GM19328 (cell line): ENCODE results near the gene ATP2A3.

Source experiments
- ATAC-seq: cut with Tn5 transposase; IDR thresholded peaks from one replicate; pipeline ENCODE4 v1.9.1; 2021; ENCODE audit warnings: mild to moderate bottlenecking, moderate library complexity; ENCODE audit not compliant: unreplicated experiment

The ATP2A3 gene

GRCh38 chr17:3964203-3965117, at the start of gene ATP2A3:
TSS of gene ATP2A3 (minus strand) at chr17:3964437. CDS start at chr17:3964291, 146 bp downstream.
- ATAC-seq = peak; percentile 53

DNA sequence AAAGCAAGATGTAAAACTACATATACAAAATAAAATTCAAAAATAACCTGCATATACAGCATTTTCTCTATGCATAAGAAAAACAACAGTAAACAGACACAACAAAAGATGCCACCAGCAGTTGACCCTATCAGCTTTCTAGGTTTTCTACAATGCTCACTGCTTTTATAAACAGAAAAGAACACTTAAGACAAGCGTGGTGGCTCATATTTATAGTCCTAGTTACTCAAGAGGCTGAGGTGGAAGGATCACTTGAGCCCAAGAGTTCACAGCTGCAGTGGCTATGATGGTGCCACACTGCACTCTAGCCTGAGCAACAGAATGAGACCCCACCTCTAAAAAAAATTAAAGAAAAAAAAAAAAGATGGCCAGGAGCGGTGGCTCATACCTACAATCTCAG, 46.5 kb upstream of the ATP2A3 start:
- no peak for ATAC-seq

DNA sequence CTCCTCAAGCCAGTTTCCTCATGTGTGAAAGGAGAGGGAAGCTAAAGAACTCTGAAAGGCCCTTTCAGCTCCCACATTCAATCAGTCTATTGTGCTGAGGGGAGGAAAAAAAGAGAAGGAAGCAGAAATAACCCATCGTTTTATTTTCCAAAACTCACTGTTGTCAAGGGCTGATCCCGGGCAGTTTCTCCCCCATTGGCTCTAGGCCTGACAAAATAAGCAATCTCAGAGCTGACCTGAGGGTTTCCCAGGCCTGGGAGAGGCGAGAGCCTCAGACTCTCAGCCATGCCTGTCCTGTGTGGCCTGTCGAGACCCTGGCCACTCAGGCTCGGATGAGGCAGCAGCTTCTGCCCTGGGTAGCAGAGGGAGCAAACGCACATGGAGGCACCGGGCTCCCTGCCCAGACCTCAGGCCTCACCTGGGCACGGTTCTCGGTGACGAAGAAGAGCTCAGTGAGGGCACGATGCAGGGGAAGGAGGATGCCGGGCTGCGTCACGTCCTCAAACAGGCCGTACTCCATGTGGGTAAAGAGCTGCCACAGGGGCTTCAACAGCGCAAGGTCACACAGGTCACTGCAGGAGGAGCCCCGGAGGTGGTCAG, 45.0 kb upstream of the ATP2A3 start:
- ATAC-seq = no peak

DNA sequence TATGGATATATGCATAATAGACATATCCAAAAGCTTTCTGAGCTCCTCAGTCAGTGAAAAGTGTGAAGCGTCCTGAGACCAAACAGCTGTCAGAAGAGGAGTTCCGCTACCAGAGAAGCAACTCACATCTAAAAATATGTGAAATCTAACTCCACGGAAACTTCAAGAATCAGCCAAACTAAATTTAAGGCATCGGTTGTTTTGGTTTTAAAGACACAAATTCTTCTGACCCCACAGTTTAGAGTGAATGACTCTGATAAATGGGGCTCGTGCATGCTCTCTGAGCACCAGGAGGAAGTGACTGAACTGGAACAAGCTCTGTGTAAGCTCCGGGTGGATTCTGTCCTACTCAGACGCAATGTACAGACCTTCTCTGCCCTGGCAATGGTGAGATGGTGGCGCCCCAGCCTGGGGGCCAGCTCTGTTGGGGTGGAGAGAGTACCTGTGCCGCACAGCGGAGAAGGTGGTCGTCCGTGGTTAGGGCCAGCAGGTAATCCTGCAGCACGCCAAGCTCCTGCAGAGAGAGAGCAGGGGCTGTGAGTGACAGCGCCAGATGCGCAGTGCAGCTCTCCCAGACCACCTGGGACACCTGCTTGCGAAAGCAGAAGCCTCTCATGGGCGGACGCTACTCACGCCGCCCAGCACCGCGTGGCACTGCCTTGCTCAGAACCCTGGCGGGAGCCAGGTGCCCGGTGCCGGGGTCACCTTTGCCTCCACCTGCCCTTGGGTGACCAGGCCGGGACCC, 44.4 kb upstream of the ATP2A3 start:
- no peak for ATAC-seq

GRCh38 chr17:4008082-4008435, 43.8 kb upstream of the ATP2A3 start:
- ATAC-seq = no peak

- no peak for ATAC-seq
Observed at GRCh38 chr17:4007346-4008081, 43.3 kb upstream of the ATP2A3 start.

DNA sequence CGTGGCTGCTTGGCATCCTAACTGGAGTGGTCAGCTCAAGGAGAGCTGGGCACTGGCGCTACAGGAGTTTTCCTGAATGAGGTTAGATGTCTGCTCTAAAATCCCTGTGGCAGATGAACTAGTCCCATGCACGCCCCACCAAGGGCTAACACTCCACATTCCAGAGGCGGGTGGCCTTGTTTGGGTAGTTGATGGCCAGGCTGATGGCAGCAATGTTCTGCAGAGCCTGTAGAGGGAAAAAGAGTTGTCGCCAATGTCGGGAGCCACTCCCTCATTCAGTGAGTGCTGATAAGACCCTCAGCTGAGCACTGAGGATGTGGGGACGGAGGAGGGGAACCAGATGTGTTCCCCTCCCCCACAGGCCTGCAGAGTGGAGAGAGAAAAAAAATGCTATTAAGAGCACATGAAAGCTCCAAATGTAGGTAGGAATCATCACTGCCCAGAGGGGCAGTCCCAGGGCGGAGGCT, 42.5 kb upstream of the ATP2A3 start:
- no peak for ATAC-seq

GRCh38 chr17:4006165-4006589, 41.9 kb upstream of the ATP2A3 start:
- ATAC-seq = no peak

GRCh38 chr17:4005296-4006164, 41.3 kb upstream of the ATP2A3 start:
- ATAC-seq = no peak

DNA sequence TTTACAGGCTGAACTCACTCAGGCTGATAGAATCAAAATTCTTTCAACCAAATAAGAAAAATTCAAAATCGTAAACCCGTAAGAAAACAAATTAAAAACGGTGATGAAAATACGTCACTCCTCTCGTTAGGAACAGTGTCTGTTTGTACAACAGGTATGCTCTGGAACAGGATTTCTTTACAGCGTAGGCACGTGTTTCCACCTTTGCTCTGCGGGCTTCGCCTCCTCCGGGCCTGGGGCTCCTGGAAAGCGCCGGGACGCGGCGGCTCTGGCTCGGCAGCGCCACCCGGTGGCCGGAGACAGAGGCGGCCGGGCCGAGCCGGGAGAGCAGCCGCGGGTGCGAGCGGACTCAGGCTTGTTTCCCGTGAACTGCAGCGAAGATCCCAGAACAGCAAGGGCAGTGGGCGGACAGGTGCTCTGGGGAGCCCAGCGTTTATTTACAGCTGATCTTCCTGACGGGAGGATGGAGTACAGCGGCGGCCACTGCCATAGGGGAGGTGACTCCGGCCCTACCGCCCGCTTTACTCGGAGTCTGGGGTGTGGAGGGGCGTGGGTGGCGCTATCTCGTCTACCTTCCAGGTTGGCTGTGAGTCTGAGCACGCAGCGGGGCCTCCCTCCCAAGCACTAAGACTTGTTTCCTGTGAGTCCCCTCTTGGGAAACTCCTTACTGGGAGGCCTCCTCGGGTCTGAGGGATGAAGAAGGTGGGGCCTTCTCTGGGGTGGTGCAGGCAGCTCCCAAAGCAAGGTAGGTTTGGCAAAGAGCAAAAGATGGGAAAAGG, 40.5 kb upstream of the ATP2A3 start:
- no peak for ATAC-seq

GRCh38 chr17:4003501-4004421, 39.5 kb upstream of the ATP2A3 start:
- no peak for ATAC-seq

GRCh38 chr17:4003131-4003500, 38.9 kb upstream of the ATP2A3 start:
- no peak for ATAC-seq

GRCh38 chr17:4001048-4001590, 36.9 kb upstream of the ATP2A3 start:
- ATAC-seq = no peak

- no peak for ATAC-seq
Observed at GRCh38 chr17:3998436-3998835, 34.2 kb upstream of the ATP2A3 start.

- ATAC-seq = no peak
Observed at GRCh38 chr17:3995067-3995466, 30.8 kb upstream of the ATP2A3 start.

- ATAC-seq = no peak
Observed at GRCh38 chr17:3994221-3994576, 30.0 kb upstream of the ATP2A3 start.

- no peak for ATAC-seq
Observed at GRCh38 chr17:3993493-3994220, 29.4 kb upstream of the ATP2A3 start.
